ENCODE results near the gene NIF3L1.

GRCh38 chr2:200943527-200944105 is 54.4 kb downstream of the NIF3L1 start:
- TF ChIP-seq MAX (IDR thresholded peaks at IDR 0.05; ENCODE audit: low read depth, low read length) (no peak), TCF12 (IDR thresholded peaks at IDR 0.05; ENCODE audit: low read depth, low read length) (no peak), RCOR1 (conservative IDR thresholded peaks at IDR 0.05; ENCODE audit: low read depth, low read length) (no peak), TBL1XR1 (IDR thresholded peaks at IDR 0.05; ENCODE audit: low read depth, low read length) (no peak), EZH2 (IDR thresholded peaks at IDR 0.05; ENCODE audit: borderline replicate concordance, control insufficient read depth, low read depth, low read length) (no peak), MTA3 (IDR thresholded peaks at IDR 0.05; ENCODE audit: borderline replicate concordance, low read length) (no peak), CTCF (IDR thresholded peaks at IDR 0.05 in 2 of 3, conservative IDR thresholded peaks at IDR 0.05 in 1 of 3; ENCODE audit: control insufficient read depth in 2 of 3, extremely low read depth in 1 of 3, insufficient read depth in 1 of 3, low read depth in 3 of 3, low read length in 3 of 3) (no peak), FOS (IDR thresholded peaks at IDR 0.05; ENCODE audit: borderline replicate concordance, extremely low read depth, insufficient read length) (no peak)
